Heart left ventricle (tissue), 16 donors: ENCODE results near the gene SS18. TPM values are rescaled to one million over a fixed set of nuclear protein-coding genes. Genes with fewer than 3 reads are reported as not detected.
"Not testable (repeated sequence)": the region's sequence is repeated elsewhere in the genome, so short reads cannot be mapped to it uniquely, and the experiment has no call there.

ENCODE experiments used
- ATAC-seq, 4 donors: fragments of 200-7000 bp; cut with Tn5 transposase; one replicate each; pipeline ENCODE4 v1.9.1; 2020 to 2022; ENCODE audit warnings: moderate library complexity in 4 of 4, mild to moderate bottlenecking in 3 of 4, moderate number of reproducible peaks in 1 of 4
- DNase-seq, 5 donors: peaks; one replicate each; pipeline ENCODE4 v3.0.0-alpha.2; 2020
- H3K27ac ChIP-seq, 12 donors: fragments of 200-600 bp; sonication (generic) in 4 of 12; one replicate each; pipeline versions ENCODE4 v1.5.0 to v1.8.0; 2016 to 2022; ENCODE audit warnings: mild to moderate bottlenecking in 2 of 12
- H3K27me3 ChIP-seq, 9 donors: fragments of 200-600 bp; sonication (generic) in 2 of 9; one replicate each; pipeline versions ENCODE4 v1.5.1 to v1.8.0; 2016 to 2022; ENCODE audit warnings: mild to moderate bottlenecking in 3 of 9
- H3K36me3 ChIP-seq, 9 donors: fragments of 200-600 bp; sonication (generic) in 2 of 9; one replicate each; pipeline versions ENCODE4 v1.5.0 to v1.8.0; 2018 to 2022; ENCODE audit warnings: mild to moderate bottlenecking in 2 of 9
- H3K4me1 ChIP-seq, 12 donors: fragments of 200-600 bp; sonication (generic) in 4 of 12; one replicate each; pipeline versions ENCODE4 v1.5.0 to v1.8.0; 2016 to 2022; ENCODE audit warnings: mild to moderate bottlenecking in 3 of 12
- H3K4me3 ChIP-seq, 12 donors: fragments of 200-600 bp; sonication (generic) in 4 of 12; one replicate each; pipeline versions ENCODE4 v1.5.0 to v1.8.0; 2017 to 2022; ENCODE audit warnings: mild to moderate bottlenecking in 9 of 12, moderate library complexity in 4 of 12
- H3K9me3 ChIP-seq, 12 donors: fragments of 200-600 bp; sonication (generic) in 4 of 12; one replicate each; pipeline versions ENCODE4 v1.5.0 to v1.8.0; 2016 to 2022; ENCODE audit warnings: mild to moderate bottlenecking in 1 of 12
- CTCF ChIP-seq, 12 donors: fragments of 200-600 bp; sonication (generic) in 4 of 12; IDR thresholded peaks; one replicate each; pipeline versions ENCODE4 v1.5.0 to v1.8.0; 2018 to 2022; ENCODE audit warnings: antibody characterized with exemption in 12 of 12, mild to moderate bottlenecking in 5 of 12
- POLR2A ChIP-seq, 2 donors: fragments of 450-650 bp; IDR thresholded peaks; one replicate each; pipeline ENCODE4 v1.6.1; 2017; ENCODE audit warnings: antibody characterized with exemption in 2 of 2, mild to moderate bottlenecking in 2 of 2, moderate library complexity in 2 of 2
- WGBS, 4 donors: extraction: QIAGEN DNeasy Blood & Tissue Kit in 2 of 4; methylation state at CpG; one replicate each; pipeline versions ENCODE4 v1.1.5 to v1.1.7; 2013 to 2018; 5-methylcytosine and 5-hydroxymethylcytosine counted together
- intact Hi-C, 10 donors: fragments of 100-400 bp; cut with DNase I; formaldehyde crosslinking; loops; one replicate each; pipeline versions ENCODE4 v1.11.1 to v1.14.2; 2022
- polyA plus RNA-seq, 2 donors: library from polyadenylated mRNA; stranded (reverse); fragments of 200-250 nt; gene quantifications; one replicate each; pipeline ENCODE4 v1.2.3, GENCODE V29; 2013
- total RNA-seq, 9 donors: library from RNA; depleted of rRNA in 2 of 9; stranded (reverse); fragments of >200 nt in 2 of 9; fragmentation: NEBNext Ultra II Directional in 3 of 9; extraction: Animal tissue kit (Norgen Biotek cat#: 25700) in 3 of 9; gene quantifications; one replicate each; pipeline versions ENCODE4 v1.1.0 to v1.2.4, GENCODE V29; 2016 to 2023
- donor health status: ischemic (EF 13 %, LVEDD 7.1; RV severe dilation, severe dysfunction).
- donor health status: healthy with polysubstance abuse.
- donor health status: DM: no; HTN: yes; CAD: no.
- donor health status: DM: no; HTN: no; CAD: no.
- donor health status: ischemic (EF 25% LVEDD 6.9; RV normal size, moderate dysfunction).
- donor health status: ischemic (EF 25% LVEDD 5.7; RV mildly dilated, moderate dysfunction).
- donor health status: healthy.
- donor health status: DM: yes; HTN: yes; CAD: no.
- donor health status: ischemic (EF 35%, LVEDD 5.7; RV mildly dilated, moderate dysfunction).
- donor health status: nonischemic (EF 11% LVEDD 7.7; RV severe dilation, severe dysfunction).
- donor health status: DM: yes; HTN: yes; CAD: no.
- donor health status: PGD.
- donor health status: ischemic (EF 29% LVEDD 5.4; RV normal size, mild dysfunction).
- donor health status: nonischemic (EF 23%, LVEDD 6.1; RV moderate dilation, normal function).

SS18 gene
- total and polyA plus RNA-seq, 11 donors, result 14.4 to 60.5 (median 38.3) TPM

- H3K27me3 ChIP-seq, result no peaks in the 10 kb centered on the region
- H3K27ac ChIP-seq, result no peak within 1 kb of the TSS
- peak in 3 of 4 donors; percentile 33 to 54 (median 50) for ATAC-seq
- intact Hi-C loops, result loop anchor here in 1 of 10 donors (10.0 kb wide), 1 partner anchor 51 kb away; no protein-coding TSS in a partner anchor
- peak within 1 kb of the TSS in 10 of 12 donors; percentile 0 to 34 (median 20) for H3K4me3 ChIP-seq
- DNase-seq, result peak; percentile 12 to 70 (median 23)
- H3K36me3 ChIP-seq, result no peaks in the 10 kb centered on the region
- H3K9me3 ChIP-seq, result no peaks in the 10 kb centered on the region
- H3K4me1 ChIP-seq, result no peaks in the 10 kb centered on the region
- TF ChIP-seq CTCF (IDR thresholded peaks at IDR 0.05), result no peak
- no peak for TF ChIP-seq POLR2A (IDR thresholded peaks at IDR 0.05)
- WGBS, 4 donors, result 46 to 56% (median 53%) methylated on average over 31 of the region's 31 CpGs
Observed at GRCh38 chr18:26133652-26134051, 43.2 kb upstream of the SS18 start, which contains the start of gene PSMA8. PSMA8 (plus strand) TSS chr18:26133869; CDS start chr18:26133966, 97 bp downstream.

DNA sequence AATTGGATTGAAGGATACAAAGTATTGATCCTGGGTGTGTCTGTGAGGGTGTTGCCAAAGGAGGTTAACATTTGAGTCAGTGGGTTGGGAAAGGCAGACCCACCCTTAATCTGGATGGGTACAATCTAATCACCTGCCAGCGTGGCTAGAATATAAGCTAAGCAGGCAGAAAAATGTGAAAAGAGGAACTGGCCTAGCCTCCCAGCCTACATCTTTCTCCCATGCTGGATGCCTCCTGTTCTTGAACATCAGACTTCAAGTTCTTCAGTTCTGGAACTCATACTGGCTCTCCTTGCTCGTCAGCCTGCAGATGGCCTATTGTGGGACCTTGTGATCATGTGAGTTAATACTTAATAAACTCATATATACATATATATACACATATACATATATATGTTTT lies 37.8 kb upstream of the SS18 start:
- H3K36me3 ChIP-seq, H3K4me3 ChIP-seq, DNase-seq, H3K9me3 ChIP-seq, H3K27me3 ChIP-seq, intact Hi-C loops, H3K4me1 ChIP-seq, H3K27ac ChIP-seq, ATAC-seq: not testable (repeated sequence)
- 54 to 75% (median 70%) methylated on average over 2 of the region's 2 CpGs for WGBS, 4 donors

DNA sequence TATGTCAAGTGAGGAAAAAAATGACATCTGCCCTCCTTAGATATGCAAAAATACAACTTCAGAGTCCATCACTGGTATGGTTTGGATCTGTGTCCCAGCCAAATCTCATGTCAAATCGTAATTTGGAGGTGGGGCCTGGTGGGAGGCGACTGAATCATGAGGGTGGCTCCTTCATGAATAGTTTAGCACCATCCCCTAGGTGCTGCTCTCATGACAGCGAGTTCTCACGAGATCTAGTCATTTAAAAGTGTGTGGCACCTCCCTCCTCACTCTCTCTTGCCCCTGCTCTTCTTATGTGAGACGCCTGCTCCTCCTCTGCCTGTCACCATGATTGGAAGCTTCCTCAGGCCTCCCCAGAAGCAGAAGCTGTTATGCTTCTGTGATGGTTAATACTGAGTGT lies 37.4 kb upstream of the SS18 start:
- no peaks in the 10 kb centered on the region for H3K4me1 ChIP-seq
- WGBS, 4 donors, result 60 to 80% (median 69%) methylated on average over 5 of the region's 5 CpGs

DNA sequence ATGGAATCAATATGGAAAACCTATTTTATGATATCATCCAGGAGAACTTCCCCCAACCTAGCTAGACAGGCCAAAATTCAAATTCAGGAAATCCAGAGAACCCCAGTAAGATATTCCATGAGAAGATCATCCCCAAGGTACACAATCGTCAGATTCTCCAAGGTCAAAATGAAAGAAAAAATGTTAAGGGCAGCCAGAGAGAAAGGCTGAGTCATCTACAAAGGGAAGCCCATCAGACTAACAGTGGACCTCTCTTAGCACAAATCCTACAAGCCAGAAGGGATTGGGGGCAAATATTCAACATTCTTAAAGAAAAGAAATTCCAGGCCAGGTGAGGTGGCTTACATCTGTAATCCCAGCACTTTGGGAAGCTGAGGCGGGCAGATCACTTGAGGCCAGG lies 31.6 kb upstream of the SS18 start:
- H3K36me3 ChIP-seq, ATAC-seq, H3K4me3 ChIP-seq, H3K27ac ChIP-seq, H3K4me1 ChIP-seq, DNase-seq, intact Hi-C loops: not testable (repeated sequence)
- Histone ChIP-seq H3K27me3 (peaks cover 0 to 16% (median 0%) of the 10 kb centered on the region in 9 donors), H3K9me3 (peaks cover 0 to 10% (median 0%) of the 10 kb centered on the region in 12 donors)
- 85 to 92% (median 88%) methylated on average over 2 of the region's 2 CpGs for WGBS, 4 donors

More for the DNA sequence above, 37.4 kb upstream of the SS18 start:
- no peak for ATAC-seq
- no peak for DNase-seq
- no peak for TF ChIP-seq CTCF (IDR thresholded peaks at IDR 0.05)
- no peak for TF ChIP-seq POLR2A (IDR thresholded peaks at IDR 0.05)
- intact Hi-C loops, result no loop called here
- no peaks in the 10 kb centered on the region for H3K36me3 ChIP-seq
- no peaks in the 10 kb centered on the region for H3K27me3 ChIP-seq
- no peak overlapping the region for H3K4me3 ChIP-seq
- peaks cover 0 to 10% (median 0%) of the 10 kb centered on the region in 12 donors for H3K9me3 ChIP-seq
- H3K27ac ChIP-seq, result no peak overlapping the region

DNA sequence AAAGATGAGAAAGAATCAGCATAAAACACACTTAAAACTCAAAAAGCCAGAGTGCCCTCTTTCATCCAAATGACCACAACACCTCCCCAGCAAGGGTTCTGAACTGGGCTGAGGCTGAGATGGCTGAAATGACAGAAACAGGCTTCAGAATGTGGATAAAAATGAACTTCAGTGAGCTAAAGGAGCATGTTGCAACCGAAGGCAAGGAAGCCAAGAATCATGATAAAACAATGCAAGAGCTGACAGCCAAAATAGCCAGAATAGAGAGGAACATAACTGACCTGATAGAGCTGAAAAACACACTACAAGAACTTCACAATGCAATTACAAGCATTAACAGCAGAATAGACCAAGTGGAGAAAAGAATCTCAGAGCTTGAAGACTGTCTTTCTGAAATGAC lies 31.1 kb upstream of the SS18 start:
- H3K27ac ChIP-seq, result no peak overlapping the region
- H3K9me3 ChIP-seq, result peaks cover 0 to 10% (median 0%) of the 10 kb centered on the region in 12 donors
- H3K4me3 ChIP-seq, result no peak overlapping the region
- no peaks in the 10 kb centered on the region for H3K4me1 ChIP-seq
- ATAC-seq, result no peak
- intact Hi-C loops, result no loop called here
- WGBS, 4 donors, result 42 to 68% (median 62%) methylated on average over 1 of the region's 1 CpG
- peaks cover 0 to 16% (median 0%) of the 10 kb centered on the region in 9 donors for H3K27me3 ChIP-seq
- DNase-seq, result no peak
- H3K36me3 ChIP-seq, result no peaks in the 10 kb centered on the region
- TF ChIP-seq CTCF (IDR thresholded peaks at IDR 0.05) (no peak), POLR2A (IDR thresholded peaks at IDR 0.05) (no peak)
